A673 (cell line): Measurements from ENCODE around the gene FHL2.

Experiments
- CTCF ChIP-seq: fragments of 300-800, 200-600 bp; sonication (generic); conservative IDR thresholded peaks from 2 replicates; pipeline ENCODE4 v1.5.1; 2017; ENCODE audit warnings: low read depth, mild to moderate bottlenecking, antibody characterized with exemption, low read length, moderate library complexity, mixed read lengths
- EZH2 ChIP-seq: fragments of 200-600 bp; sonication (generic); IDR thresholded peaks from 2 replicates; pipeline ENCODE4 v1.6.1; 2017; ENCODE audit warnings: borderline replicate concordance, low read depth, mild to moderate bottlenecking, mixed read lengths, antibody characterized with exemption, low read length; ENCODE audit not compliant: poor library complexity, severe bottlenecking

GRCh38 chr2:105409717-105410116 is 10.9 kb upstream of the FHL2 start:
- TF ChIP-seq CTCF, result no peak
- TF ChIP-seq EZH2, result no peak
